Stomach (tissue), 19 donors: ENCODE measurements around the gene GPR50. TPM values are rescaled to one million over a fixed set of nuclear protein-coding genes. Genes with fewer than 3 reads are reported as not detected.

Experiments
- DNase-seq, 2 donors: peaks; one replicate each; pipeline versions ENCODE4 v3.0.0 to v3.0.0-alpha.2; 2013 to 2019
- H3K27ac ChIP-seq, 5 donors: fragments of 200-600 bp in 4 of 5; sonication (generic) in 4 of 5; one replicate each; pipeline ENCODE4 v1.5.1; 2013 to 2019; ENCODE audit warnings: mild to moderate bottlenecking in 1 of 5, moderate library complexity in 1 of 5
- H3K27me3 ChIP-seq, 3 donors: fragments of 200-600 bp; sonication (generic); one replicate each; pipeline ENCODE4 v1.5.1; 2017 to 2019; ENCODE audit warnings: mixed run types in 1 of 3
- H3K36me3 ChIP-seq, 4 donors: fragments of 200-600 bp; sonication (generic); 1 replicate in 3 of 4; 2 replicates in 1 of 4; pipeline ENCODE4 v1.5.1; 2016 to 2019
- H3K4me1 ChIP-seq, 4 donors: fragments of 200-600 bp; sonication (generic); one replicate each; pipeline ENCODE4 v1.5.1; 2016 to 2019
- H3K4me3 ChIP-seq, 4 donors: fragments of 200-600 bp; sonication (generic) in 3 of 4; one replicate each; pipeline ENCODE4 v1.5.1; 2016 to 2019; ENCODE audit warnings: mild to moderate bottlenecking in 1 of 4
- H3K9me3 ChIP-seq, 4 donors: fragments of 200-600 bp; sonication (generic); one replicate each; pipeline ENCODE4 v1.5.1; 2016 to 2019
- EP300 ChIP-seq: sonication (generic); formaldehyde crosslinking; IDR thresholded peaks from one replicate; pipeline ENCODE4 v1.6.1; 2017; ENCODE audit warnings: antibody characterized with exemption
- POLR2A ChIP-seq, 4 donors: fragments of 450-650 bp; IDR thresholded peaks; one replicate each; pipeline ENCODE4 v1.6.1; 2016; ENCODE audit warnings: antibody characterized with exemption in 4 of 4, control low read depth in 2 of 4, mild to moderate bottlenecking in 1 of 4, moderate library complexity in 1 of 4
- POLR2AphosphoS5 ChIP-seq, 3 donors: sonication (generic); formaldehyde crosslinking; IDR thresholded peaks; one replicate each; pipeline ENCODE4 v1.6.1; 2016; ENCODE audit warnings: antibody characterized with exemption in 3 of 3
- WGBS, 5 donors: extraction: QIAGEN DNeasy Blood & Tissue Kit in 3 of 5; methylation state at CpG; one replicate each; pipeline versions ENCODE4 v1.1.5 to v1.1.7; 2013 to 2018; 5-methylcytosine and 5-hydroxymethylcytosine counted together
- intact Hi-C: fragments of 100-400 bp; cut with DNase I; formaldehyde crosslinking; loops from one replicate; pipeline ENCODE4 v1.15.1; 2023; ENCODE audit warnings: low total_unique reads
- long read RNA-seq, 10 donors: transcript quantifications; one replicate each; lab custom pipeline, GENCODE V29; 2026
- polyA plus RNA-seq, 3 donors: library from polyadenylated mRNA; stranded (reverse); fragments of 200-250 nt; gene quantifications; one replicate each; pipeline ENCODE4 v1.2.3, GENCODE V29; 2013
- total RNA-seq, 5 donors: library from RNA; depleted of rRNA; stranded (reverse); fragments of >200 nt; gene quantifications; one replicate each; pipeline versions ENCODE4 v1.1.0 to v1.2.3, GENCODE V29; 2014 to 2016
- TF ChIP-seq, protein P1 (sequence below), 7 experiments: fragments of 450-650 bp in 4 of 7; fragments of 200-600 bp in 3 of 7; sonication (generic) in 3 of 7; IDR thresholded peaks; one replicate each; pipeline ENCODE4 v1.5.1; 2016 to 2019; ENCODE audit warnings: antibody characterized with exemption in 7 of 7, control low read depth in 2 of 7, mild to moderate bottlenecking in 1 of 7
- donor health status: healthy with polysubstance abuse.
- donor health status: Bipolar disorder and iron deficiency.
- donor health status: healthy.

Gene GPR50
- total RNA-seq (not detected), polyA plus RNA-seq (not detected)
- long read RNA-seq, donor 1 = 0 reads
- long read RNA-seq, donor 2 = 0 reads
- long read RNA-seq, donor 3 = 0 reads
- long read RNA-seq, donor 4 = 0 reads
- long read RNA-seq, donor 5 = 0 reads
- long read RNA-seq, donor 6 = 0 reads
- long read RNA-seq, donor 7 = 0 reads
- long read RNA-seq, donor 8 = 0 reads
- long read RNA-seq, donor 9 = 0 reads
- long read RNA-seq, donor 10 = 0 reads

DNA sequence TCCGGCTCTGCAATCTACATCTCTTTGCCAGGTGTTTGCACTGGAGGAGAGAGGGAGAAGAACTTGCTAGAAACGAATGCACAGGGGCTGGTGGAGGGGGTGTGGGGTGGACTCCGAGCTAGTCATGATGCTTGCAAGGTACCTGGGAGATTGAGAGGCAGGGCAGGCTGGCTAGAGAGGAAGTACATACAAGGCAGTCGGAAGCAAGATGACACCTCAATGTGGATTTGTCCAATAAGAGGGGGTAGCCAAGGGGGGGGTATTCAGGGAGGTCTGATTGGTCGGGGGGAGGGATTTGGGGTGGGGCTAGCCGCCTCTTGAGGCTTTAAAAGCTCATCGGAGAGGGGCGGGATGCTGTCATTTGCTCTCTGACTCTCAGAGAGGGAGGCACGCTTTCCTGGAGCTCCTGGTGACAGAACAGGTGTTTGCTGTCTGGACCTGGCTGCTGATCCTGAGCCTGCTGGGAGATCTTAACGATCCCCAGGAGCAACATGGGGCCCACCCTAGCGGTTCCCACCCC, at the start of gene GPR50:
GPR50 (plus strand) TSS at position 354 of the 520 bp plus-strand sequence; CDS start at position 492, 138 bp downstream.
- peaks cover 0 to 20% (median 11%) of the 10 kb centered on the region in 4 donors for H3K4me1 ChIP-seq
- TF ChIP-seq POLR2A (IDR thresholded peaks at IDR 0.05) (no peak), EP300 (no peak), POLR2AphosphoS5 (IDR thresholded peaks at IDR 0.05) (no peak)
- TF ChIP-seq, protein P1, sequence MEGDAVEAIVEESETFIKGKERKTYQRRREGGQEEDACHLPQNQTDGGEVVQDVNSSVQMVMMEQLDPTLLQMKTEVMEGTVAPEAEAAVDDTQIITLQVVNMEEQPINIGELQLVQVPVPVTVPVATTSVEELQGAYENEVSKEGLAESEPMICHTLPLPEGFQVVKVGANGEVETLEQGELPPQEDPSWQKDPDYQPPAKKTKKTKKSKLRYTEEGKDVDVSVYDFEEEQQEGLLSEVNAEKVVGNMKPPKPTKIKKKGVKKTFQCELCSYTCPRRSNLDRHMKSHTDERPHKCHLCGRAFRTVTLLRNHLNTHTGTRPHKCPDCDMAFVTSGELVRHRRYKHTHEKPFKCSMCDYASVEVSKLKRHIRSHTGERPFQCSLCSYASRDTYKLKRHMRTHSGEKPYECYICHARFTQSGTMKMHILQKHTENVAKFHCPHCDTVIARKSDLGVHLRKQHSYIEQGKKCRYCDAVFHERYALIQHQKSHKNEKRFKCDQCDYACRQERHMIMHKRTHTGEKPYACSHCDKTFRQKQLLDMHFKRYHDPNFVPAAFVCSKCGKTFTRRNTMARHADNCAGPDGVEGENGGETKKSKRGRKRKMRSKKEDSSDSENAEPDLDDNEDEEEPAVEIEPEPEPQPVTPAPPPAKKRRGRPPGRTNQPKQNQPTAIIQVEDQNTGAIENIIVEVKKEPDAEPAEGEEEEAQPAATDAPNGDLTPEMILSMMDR (IDR thresholded peaks at IDR 0.05) = no peak
- no peak for DNase-seq
- intact Hi-C loops = no loop called here
- no peak within 1 kb of the TSS for H3K27ac ChIP-seq
- no peaks in the 10 kb centered on the region for H3K36me3 ChIP-seq
- WGBS, 5 donors = 51 to 64% (median 62%) methylated on average over 9 to 11 of the region's 11 CpGs
- peak within 1 kb of the TSS in 3 of 4 donors; percentile 11 to 22 (median 22) for H3K4me3 ChIP-seq
- H3K9me3 ChIP-seq = peaks cover 0 to 33% (median 14%) of the 10 kb centered on the region in 4 donors
- peaks cover 0 to 78% (median 43%) of the 10 kb centered on the region in 3 donors for H3K27me3 ChIP-seq

DNA sequence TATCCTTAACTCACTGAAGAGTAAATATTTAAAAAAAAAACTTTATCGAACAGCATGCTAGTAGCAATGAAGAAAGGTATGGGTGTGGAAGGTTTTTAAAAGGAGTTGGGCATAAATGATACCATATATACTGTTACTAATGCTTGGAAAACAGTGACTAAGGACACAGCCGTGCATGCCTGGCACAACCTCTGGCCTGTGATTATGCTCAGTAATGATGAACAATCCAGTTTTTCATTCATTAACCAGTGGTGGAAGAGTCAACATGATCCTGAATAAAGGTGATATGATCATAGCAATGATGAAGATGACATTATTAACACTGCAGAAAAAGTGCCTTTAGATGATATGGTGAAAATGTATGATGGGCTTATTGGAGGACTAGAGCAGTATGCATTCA, 43.9 kb upstream of the GPR50 start:
- H3K27me3 ChIP-seq = no peaks in the 10 kb centered on the region
- H3K4me3 ChIP-seq = no peak overlapping the region
- peaks cover 0 to 3% (median under 1%) of the 10 kb centered on the region in 4 donors for H3K9me3 ChIP-seq
- TF ChIP-seq POLR2A (IDR thresholded peaks at IDR 0.05) (no peak), POLR2AphosphoS5 (IDR thresholded peaks at IDR 0.05) (no peak)
- no peaks in the 10 kb centered on the region for H3K4me1 ChIP-seq
- no peak for DNase-seq
- H3K27ac ChIP-seq = no peak overlapping the region
- no peaks in the 10 kb centered on the region for H3K36me3 ChIP-seq
- intact Hi-C loops = no loop called here
- WGBS, 5 donors = 52 to 64% (median 59%) methylated on average over 2 of the region's 2 CpGs

DNA sequence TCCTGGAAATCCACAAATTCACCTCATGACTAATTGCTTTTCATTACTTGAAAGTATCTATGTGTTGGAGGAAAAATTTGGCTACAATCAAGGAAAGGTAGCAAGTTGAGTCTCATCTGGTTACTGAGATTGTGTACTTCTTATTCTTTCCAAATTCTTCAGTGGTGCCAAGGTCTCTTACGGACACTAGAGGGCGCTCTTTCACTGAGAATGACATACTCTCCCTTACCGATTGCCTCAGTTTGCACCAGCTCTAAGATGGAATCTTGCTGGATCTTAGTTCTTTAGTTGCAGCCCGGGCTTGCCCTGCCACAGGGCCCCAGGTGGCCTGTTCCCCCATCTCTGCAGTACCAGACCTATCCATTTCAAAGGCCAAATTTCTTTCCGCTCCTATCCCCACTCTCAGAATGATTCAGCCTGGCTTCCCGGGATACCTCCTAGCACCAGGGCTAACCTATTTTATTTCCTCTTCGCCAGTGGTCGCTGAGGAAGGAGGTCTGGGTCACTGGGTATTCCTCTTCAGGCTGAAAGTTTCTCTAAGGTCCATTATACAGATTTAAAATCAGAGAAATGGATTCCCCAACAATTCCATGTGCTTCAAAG, 24.6 kb upstream of the GPR50 start:
- no peak for TF ChIP-seq POLR2AphosphoS5 (IDR thresholded peaks at IDR 0.05)
- TF ChIP-seq, protein P1 (IDR thresholded peaks at IDR 0.05) = peak in 5 of 7 experiments; percentile 23 to 67 (median 59)
- H3K4me1 ChIP-seq = no peaks in the 10 kb centered on the region
- H3K4me3 ChIP-seq = no peak overlapping the region
- peaks cover 0 to 10% (median 7%) of the 10 kb centered on the region in 3 donors for H3K27me3 ChIP-seq
- peak in 1 of 2 donors; percentile 78 for DNase-seq
- no peaks in the 10 kb centered on the region for H3K9me3 ChIP-seq
- H3K36me3 ChIP-seq = no peaks in the 10 kb centered on the region
- no peak overlapping the region for H3K27ac ChIP-seq
- WGBS, 5 donors = 30 to 42% (median 34%) methylated on average over 8 of the region's 8 CpGs
- intact Hi-C loops = loop anchor here (5.0 kb wide), 1 partner anchor 526 kb away; no protein-coding TSS in a partner anchor

DNA sequence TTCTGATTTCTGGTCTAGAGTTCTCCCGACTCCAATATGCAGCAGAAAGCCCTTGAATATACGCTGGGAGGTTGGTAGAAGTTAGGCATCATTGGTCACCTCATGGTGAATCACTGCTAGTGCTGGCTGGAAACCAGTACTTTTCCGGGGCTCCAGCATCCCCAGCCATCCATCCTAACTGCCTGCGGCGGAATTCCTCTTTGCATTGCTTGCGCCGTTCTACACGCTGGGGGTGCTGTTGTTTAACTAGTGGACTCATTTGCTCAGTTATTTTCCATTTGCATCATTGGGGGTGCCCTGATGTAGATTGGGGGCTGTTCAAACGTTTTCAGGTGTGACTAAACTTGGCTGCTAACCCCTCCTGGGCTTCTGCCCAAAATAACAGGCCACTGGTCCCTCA, 23.3 kb upstream of the GPR50 start:
- no peaks in the 10 kb centered on the region for H3K4me1 ChIP-seq
- no peaks in the 10 kb centered on the region for H3K9me3 ChIP-seq
- TF ChIP-seq, protein P1 (IDR thresholded peaks at IDR 0.05) = no peak
- no peak for TF ChIP-seq POLR2A (IDR thresholded peaks at IDR 0.05)
- no peak for TF ChIP-seq EP300
- TF ChIP-seq POLR2AphosphoS5 (IDR thresholded peaks at IDR 0.05) = no peak
- H3K4me3 ChIP-seq = no peak overlapping the region
- intact Hi-C loops = loop anchor here (5.0 kb wide), 1 partner anchor 524 kb away; no protein-coding TSS in a partner anchor
- DNase-seq = peak in 1 of 2 donors; percentile 15
- 8 to 24% (median 11%) methylated on average over 9 of the region's 9 CpGs for WGBS, 5 donors
- peaks cover 0 to 10% (median 0%) of the 10 kb centered on the region in 3 donors for H3K27me3 ChIP-seq
- no peaks in the 10 kb centered on the region for H3K36me3 ChIP-seq
- H3K27ac ChIP-seq = no peak overlapping the region
